GM18520 (cell line): ENCODE results near the gene ZNF143.
"Not testable (repeated sequence)": the region's sequence is repeated elsewhere in the genome, so short reads cannot be mapped to it uniquely, and the experiment has no call there.

Source experiments
- ATAC-seq: cut with Tn5 transposase; IDR thresholded peaks from one replicate; pipeline ENCODE4 v1.9.1; 2021; ENCODE audit not compliant: unreplicated experiment

ZNF143 gene

GRCh38 chr11:9535189-9535781, 74.5 kb downstream of the ZNF143 start:
- ATAC-seq: no peak

GRCh38 chr11:9538548-9538947, 77.7 kb downstream of the ZNF143 start:
- no peak for ATAC-seq

GRCh38 chr11:9549216-9549615, 88.4 kb downstream of the ZNF143 start:
- ATAC-seq: not testable (repeated sequence)

GRCh38 chr11:9550191-9550628, 89.4 kb downstream of the ZNF143 start:
- ATAC-seq: no peak

GRCh38 chr11:9561279-9561982, 100.6 kb downstream of the ZNF143 start:
- ATAC-seq: no peak

- ATAC-seq: peak; percentile 31
Observed at GRCh38 chr11:9562716-9563115, 101.9 kb downstream of the ZNF143 start.

- no peak for ATAC-seq
Observed at GRCh38 chr11:9563196-9563730, 102.5 kb downstream of the ZNF143 start.

GRCh38 chr11:9565822-9566560, 105.2 kb downstream of the ZNF143 start:
- peak; percentile 92 for ATAC-seq

GRCh38 chr11:9566561-9567063, 105.8 kb downstream of the ZNF143 start:
- ATAC-seq: no peak

- no peak for ATAC-seq
Observed at GRCh38 chr11:9567401-9567800, 106.6 kb downstream of the ZNF143 start.

- no peak for ATAC-seq
Observed at GRCh38 chr11:9568161-9568853, 107.5 kb downstream of the ZNF143 start.

- no peak for ATAC-seq
Observed at GRCh38 chr11:9568854-9569587, 108.2 kb downstream of the ZNF143 start.

GRCh38 chr11:9569588-9570164, 108.9 kb downstream of the ZNF143 start:
- no peak for ATAC-seq

- ATAC-seq: no peak
Observed at GRCh38 chr11:9570313-9571025, 109.7 kb downstream of the ZNF143 start.

- no peak for ATAC-seq
Observed at GRCh38 chr11:9571071-9571762, 110.4 kb downstream of the ZNF143 start.

GRCh38 chr11:9571763-9572115, 110.9 kb downstream of the ZNF143 start:
- ATAC-seq: no peak

- peak; percentile 71 for ATAC-seq
Observed at GRCh38 chr11:9573052-9573774, 112.4 kb downstream of the ZNF143 start, which contains the start of gene WEE1. WEE1 (plus strand) TSS chr11:9573670; CDS start chr11:9573934, 264 bp downstream.
